SK-N-SH treated with all-trans-retinoic acid at 6 μM for 48 hours (cell line): ENCODE data around the gene GPC5.

ENCODE experiments used
- ATAC-seq: fragments of 200-7000 bp; cut with Tn5 transposase; 3 replicates; pipeline ENCODE4 v1.9.1; 2020; ENCODE audit warnings: mild to moderate bottlenecking, moderate library complexity
- ARNTL ChIP-seq: fragments of 450-650 bp; formaldehyde crosslinking; IDR thresholded peaks from 2 replicates; pipeline ENCODE4 v1.5.0; 2020; ENCODE audit warnings: low read depth, mild to moderate bottlenecking, moderate library complexity, borderline replicate concordance
- BACH2 ChIP-seq: fragments of 250-450 bp; sonication (Bioruptor Pico); IDR thresholded peaks from 2 replicates; pipeline ENCODE4 v1.9.0; 2021; ENCODE audit warnings: mild to moderate bottlenecking, borderline replicate concordance
- CSRNP3 ChIP-seq: fragments of 250-450 bp; sonication (Bioruptor Pico); IDR thresholded peaks from 2 replicates; pipeline ENCODE4 v1.5.1; 2021; ENCODE audit warnings: mild to moderate bottlenecking, moderate library complexity
- GLIS3 ChIP-seq: fragments of 250-450 bp; sonication (Bioruptor Pico); IDR thresholded peaks from 2 replicates; pipeline ENCODE4 v1.5.0; 2020; ENCODE audit warnings: mild to moderate bottlenecking, moderate library complexity
- ISL1 ChIP-seq: fragments of 250-450 bp; sonication (Bioruptor Pico); IDR thresholded peaks from 2 replicates; pipeline ENCODE4 v2.1.2; 2022; ENCODE audit warnings: mild to moderate bottlenecking, moderate library complexity
- OSR1 ChIP-seq: fragments of 250-450 bp; sonication (Bioruptor Pico); IDR thresholded peaks from 2 replicates; pipeline ENCODE4 v1.8.0; 2022; ENCODE audit warnings: moderate library complexity, mild to moderate bottlenecking, inconsistent platforms
- PATZ1 ChIP-seq: fragments of 250-450 bp; sonication (Bioruptor Pico); IDR thresholded peaks from 2 replicates; pipeline ENCODE4 v1.8.0; 2020; ENCODE audit warnings: mild to moderate bottlenecking, moderate library complexity, borderline replicate concordance
- POU6F1 ChIP-seq: fragments of 250-450 bp; sonication (Bioruptor Pico); IDR thresholded peaks from 2 replicates; pipeline ENCODE4 v1.8.0; 2021; ENCODE audit warnings: low read depth, mild to moderate bottlenecking, moderate library complexity, borderline replicate concordance
- PPARA ChIP-seq: fragments of 250-450 bp; sonication (Bioruptor Pico); IDR thresholded peaks from 2 replicates; pipeline ENCODE4 v1.5.0; 2020; ENCODE audit warnings: mild to moderate bottlenecking, borderline replicate concordance
- RARB ChIP-seq: fragments of 250-450 bp; sonication (Bioruptor Pico); IDR thresholded peaks from 2 replicates; pipeline ENCODE4 v1.8.0; 2021; ENCODE audit warnings: mild to moderate bottlenecking, moderate library complexity
- SNAI2 ChIP-seq: fragments of 250-450 bp; sonication (Bioruptor Pico); IDR thresholded peaks from 2 replicates; pipeline ENCODE4 v1.5.0; 2020; ENCODE audit warnings: mild to moderate bottlenecking, moderate library complexity
- TCF4 ChIP-seq: fragments of 250-450 bp; sonication (Bioruptor Pico); IDR thresholded peaks from 2 replicates; pipeline ENCODE4 v1.8.0; 2021; ENCODE audit warnings: mild to moderate bottlenecking, moderate library complexity, borderline replicate concordance
- TOX ChIP-seq: fragments of 250-450 bp; sonication (Bioruptor Pico); IDR thresholded peaks from 2 replicates; pipeline ENCODE4 v1.8.0; 2021; ENCODE audit warnings: mild to moderate bottlenecking, moderate library complexity, borderline replicate concordance
- TSHZ2 ChIP-seq: fragments of 250-450 bp; sonication (Bioruptor Pico); IDR thresholded peaks from 2 replicates; pipeline ENCODE4 v1.5.0; 2020; ENCODE audit warnings: mild to moderate bottlenecking, moderate library complexity
- ZC3H10 ChIP-seq: fragments of 250-450 bp; sonication (Bioruptor Pico); IDR thresholded peaks from 2 replicates; pipeline ENCODE4 v1.5.1; 2021; ENCODE audit warnings: mild to moderate bottlenecking, moderate library complexity
- ZFP3 ChIP-seq: fragments of 250-450 bp; sonication (Bioruptor Pico); IDR thresholded peaks from 2 replicates; pipeline ENCODE4 v1.5.0; 2020; ENCODE audit warnings: mild to moderate bottlenecking, moderate library complexity
- ZFP30 ChIP-seq: fragments of 450-650 bp; formaldehyde crosslinking; IDR thresholded peaks from 2 replicates; pipeline ENCODE4 v1.5.0; 2022; ENCODE audit warnings: mild to moderate bottlenecking, moderate library complexity
- ZNF565 ChIP-seq: fragments of 450-650 bp; formaldehyde crosslinking; conservative IDR thresholded peaks from 2 replicates; pipeline ENCODE4 v1.5.0; 2020; ENCODE audit warnings: low read depth, mild to moderate bottlenecking, moderate library complexity
- ZNF70 ChIP-seq: fragments of 450-650 bp; formaldehyde crosslinking; IDR thresholded peaks from 2 replicates; pipeline ENCODE4 v1.5.0; 2020; ENCODE audit warnings: mild to moderate bottlenecking, moderate library complexity
- ZNF8 ChIP-seq: fragments of 450-650 bp; formaldehyde crosslinking; IDR thresholded peaks from 2 replicates; pipeline ENCODE4 v1.5.0; 2020; ENCODE audit warnings: mild to moderate bottlenecking, moderate library complexity

GPC5 gene

GRCh38 chr13:91450913-91451312, 52.5 kb downstream of the GPC5 start:
- TF ChIP-seq SNAI2 (CRISPR knock-in tag) (no peak), ZFP30 (CRISPR knock-in tag) (no peak), ZNF70 (CRISPR knock-in tag) (no peak), TOX (CRISPR knock-in tag) (no peak), RARB (CRISPR knock-in tag) (no peak), ZC3H10 (CRISPR knock-in tag) (no peak), ARNTL (CRISPR knock-in tag) (no peak), ZNF565 (CRISPR knock-in tag) (no peak), BACH2 (CRISPR knock-in tag) (no peak), OSR1 (no peak), CSRNP3 (CRISPR knock-in tag) (no peak), GLIS3 (CRISPR knock-in tag) (no peak), POU6F1 (no peak), PPARA (no peak), ZNF8 (CRISPR knock-in tag) (no peak), PATZ1 (CRISPR knock-in tag) (no peak)
- no peak for ATAC-seq

- no peak for TF ChIP-seq ISL1 (CRISPR knock-in tag)
- no peak for TF ChIP-seq ZFP3 (CRISPR knock-in tag)
- TF ChIP-seq POU6F1: no peak
- ATAC-seq: no peak
Observed at GRCh38 chr13:91454666-91455065, 56.2 kb downstream of the GPC5 start.

- no peak for TF ChIP-seq TCF4
- TF ChIP-seq ARNTL (CRISPR knock-in tag): no peak
- no peak for TF ChIP-seq TSHZ2 (CRISPR knock-in tag)
- no peak for TF ChIP-seq ZNF565 (CRISPR knock-in tag)
- no peak for TF ChIP-seq ZFP30 (CRISPR knock-in tag)
- TF ChIP-seq ZFP3 (CRISPR knock-in tag): no peak
- no peak for TF ChIP-seq PATZ1 (CRISPR knock-in tag)
- TF ChIP-seq POU6F1: no peak
- no peak for TF ChIP-seq ISL1 (CRISPR knock-in tag)
- ATAC-seq: no peak
Observed at GRCh38 chr13:91456837-91457236, 58.4 kb downstream of the GPC5 start.
